ENCODE data around the gene SUPT6H.

GRCh38 chr17:28729950-28730330 lies 67.9 kb downstream of the SUPT6H start:
- TF ChIP-seq, protein P1, sequence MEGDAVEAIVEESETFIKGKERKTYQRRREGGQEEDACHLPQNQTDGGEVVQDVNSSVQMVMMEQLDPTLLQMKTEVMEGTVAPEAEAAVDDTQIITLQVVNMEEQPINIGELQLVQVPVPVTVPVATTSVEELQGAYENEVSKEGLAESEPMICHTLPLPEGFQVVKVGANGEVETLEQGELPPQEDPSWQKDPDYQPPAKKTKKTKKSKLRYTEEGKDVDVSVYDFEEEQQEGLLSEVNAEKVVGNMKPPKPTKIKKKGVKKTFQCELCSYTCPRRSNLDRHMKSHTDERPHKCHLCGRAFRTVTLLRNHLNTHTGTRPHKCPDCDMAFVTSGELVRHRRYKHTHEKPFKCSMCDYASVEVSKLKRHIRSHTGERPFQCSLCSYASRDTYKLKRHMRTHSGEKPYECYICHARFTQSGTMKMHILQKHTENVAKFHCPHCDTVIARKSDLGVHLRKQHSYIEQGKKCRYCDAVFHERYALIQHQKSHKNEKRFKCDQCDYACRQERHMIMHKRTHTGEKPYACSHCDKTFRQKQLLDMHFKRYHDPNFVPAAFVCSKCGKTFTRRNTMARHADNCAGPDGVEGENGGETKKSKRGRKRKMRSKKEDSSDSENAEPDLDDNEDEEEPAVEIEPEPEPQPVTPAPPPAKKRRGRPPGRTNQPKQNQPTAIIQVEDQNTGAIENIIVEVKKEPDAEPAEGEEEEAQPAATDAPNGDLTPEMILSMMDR (IDR thresholded peaks at IDR 0.05; ENCODE audit: poor library complexity): no peak
- TF ChIP-seq EZH2 (IDR thresholded peaks at IDR 0.05; ENCODE audit: borderline replicate concordance): no peak

Measured in hepatocyte (in vitro differentiated cells).